SU-DHL-6 (cell line): Measurements from ENCODE around the gene S100A7A.

Source experiments
- CTCF ChIP-seq: fragments of 200-600 bp; sonication (generic); IDR thresholded peaks from one replicate; pipeline ENCODE4 v1.5.1; 2017; ENCODE audit warnings: antibody characterized with exemption, mild to moderate bottlenecking, low read length, moderate library complexity; ENCODE audit not compliant: insufficient read depth, poor library complexity, severe bottlenecking
- EZH2phosphoT487 ChIP-seq: fragments of 200-600 bp; sonication (generic), shearing (Covaris generic); conservative IDR thresholded peaks from 2 replicates; pipeline ENCODE4 v1.6.1; 2018; ENCODE audit warnings: mild to moderate bottlenecking, antibody characterized with exemption, low read length, moderate library complexity, mixed read lengths

GRCh38 chr1:153444078-153444477, 27.8 kb downstream of the S100A7A start:
- TF ChIP-seq CTCF (no peak), EZH2phosphoT487 (no peak)
